IMR-90 (cell line): ENCODE data around the gene RYR3. TPM values are rescaled to one million over a fixed set of nuclear protein-coding genes. Genes with fewer than 3 reads are reported as not detected.

Experiments
- ATAC-seq: fragments of 200-7000 bp; cut with Tn5 transposase; 2 replicates; pipeline ENCODE4 v1.9.1; 2020; ENCODE audit warnings: low read depth, mild to moderate bottlenecking, moderate library complexity
- BruUV-seq: library from RNA; stranded (reverse); fragments of 400-500 nt; replicated peaks from 2 replicates; lab custom pipeline; 2021; lab: Mats Ljungman, UMichigan
- CTCF ChIA-PET: fragments of 300-600 bp; formaldehyde crosslinking; extraction: SDS; loops from one replicate; lab custom pipeline; 2021; ENCODE audit warnings: antibody characterized with exemption; lab: Yijun Ruan, JAX
- POLR2A ChIA-PET: fragments of 300-600 bp; sonication (Branson Sonifier 250); formaldehyde crosslinking; loops from one replicate; lab custom pipeline; 2022; ENCODE audit warnings: antibody characterized with exemption; ENCODE audit not compliant: unreplicated experiment; lab: Charles Lee
- DNase-seq: peaks from one replicate; pipeline ENCODE4 v3.0.0; 2013
- H2AFZ ChIP-seq: replicated peaks from 2 replicates; pipeline ENCODE3; 2013; ENCODE audit warnings: low read length, mild to moderate bottlenecking; ENCODE audit not compliant: poor library complexity
- H2AK5ac ChIP-seq: 2 replicates; pipeline ENCODE4 v1.6.1; 2013; ENCODE audit warnings: low read depth, low read length, inconsistent platforms
- H2AK9ac ChIP-seq: replicated peaks from 2 replicates; pipeline ENCODE3; 2013; ENCODE audit warnings: mild to moderate bottlenecking, low read depth, low read length, moderate library complexity; ENCODE audit not compliant: poor library complexity
- H2BK120ac ChIP-seq: 2 replicates; pipeline ENCODE4 v1.6.1; 2013; ENCODE audit warnings: low read depth, low read length, inconsistent platforms
- H2BK15ac ChIP-seq: 3 replicates; pipeline ENCODE4 v1.6.1; 2013; ENCODE audit warnings: low read depth, low read length, inconsistent platforms
- H2BK20ac ChIP-seq: 2 replicates; pipeline ENCODE4 v1.6.1; 2013; ENCODE audit warnings: low read depth, mild to moderate bottlenecking, inconsistent platforms, low read length, moderate library complexity
- H2BK5ac ChIP-seq: 2 replicates; pipeline ENCODE4 v1.6.1; 2013; ENCODE audit warnings: mild to moderate bottlenecking, low read depth, low read length, inconsistent platforms; ENCODE audit not compliant: poor library complexity, severe bottlenecking
- H3K14ac ChIP-seq: replicated peaks from 2 replicates; pipeline ENCODE4 v1.6.1; 2013; ENCODE audit warnings: low read depth, low read length, inconsistent platforms
- H3K18ac ChIP-seq: 2 replicates; pipeline ENCODE4 v1.6.1; 2013; ENCODE audit warnings: low read depth, low read length, control low read depth
- H3K23ac ChIP-seq: 2 replicates; pipeline ENCODE4 v1.6.1; 2013; ENCODE audit warnings: low read depth, low read length, inconsistent platforms
- H3K27ac ChIP-seq: 2 replicates; pipeline ENCODE4 v1.5.1; 2013; ENCODE audit warnings: mild to moderate bottlenecking, control low read depth, low read length; ENCODE audit not compliant: insufficient read depth
- H3K27me3 ChIP-seq: 2 replicates; pipeline ENCODE4 v1.6.1; 2013; ENCODE audit warnings: low read length; ENCODE audit not compliant: control insufficient read depth, insufficient read depth
- H3K36me3 ChIP-seq: 2 replicates; pipeline ENCODE4 v1.6.1; 2013; ENCODE audit warnings: low read length, mixed read lengths; ENCODE audit not compliant: control insufficient read depth, insufficient read depth
- H3K4ac ChIP-seq: 2 replicates; pipeline ENCODE4 v1.6.1; 2013; ENCODE audit warnings: low read depth, low read length, inconsistent platforms
- H3K4me1 ChIP-seq: 2 replicates; pipeline ENCODE4 v1.6.1; 2013; ENCODE audit warnings: low read length, mixed read lengths; ENCODE audit not compliant: control insufficient read depth, insufficient read depth
- H3K4me2 ChIP-seq: 2 replicates; pipeline ENCODE4 v1.6.1; 2013; ENCODE audit warnings: low read depth, mild to moderate bottlenecking, control low read depth, low read length, moderate library complexity
- H3K4me3 ChIP-seq: 2 replicates; pipeline ENCODE4 v1.5.1; 2013; ENCODE audit warnings: low read depth, mild to moderate bottlenecking, control low read depth, low read length, moderate library complexity; ENCODE audit not compliant: insufficient read depth
- H3K56ac ChIP-seq: 2 replicates; pipeline ENCODE4 v1.6.1; 2013; ENCODE audit warnings: low read length, inconsistent platforms; ENCODE audit not compliant: insufficient read depth; ENCODE audit errors: extremely low read depth
- H3K79me1 ChIP-seq, 2 experiments: 2 replicates each; pipeline ENCODE4 v1.6.1; 2013; ENCODE audit warnings: low read length in 2 of 2, inconsistent platforms in 1 of 2, low read depth in 1 of 2
- H3K9ac ChIP-seq: 2 replicates; pipeline ENCODE4 v1.6.1; 2013; ENCODE audit warnings: low read depth, low read length, control low read depth
- H3K9me1 ChIP-seq: 2 replicates; pipeline ENCODE4 v1.6.1; 2013; ENCODE audit warnings: low read length, inconsistent platforms; ENCODE audit not compliant: insufficient read depth
- H3K9me3 ChIP-seq: 2 replicates; pipeline ENCODE4 v1.6.1; 2013; ENCODE audit warnings: low read length; ENCODE audit not compliant: control insufficient read depth, insufficient read depth
- H4K20me1 ChIP-seq: 2 replicates; pipeline ENCODE4 v1.6.1; 2013; ENCODE audit warnings: low read length, inconsistent platforms; ENCODE audit not compliant: insufficient read depth
- H4K5ac ChIP-seq: 2 replicates; pipeline ENCODE4 v1.6.1; 2013; ENCODE audit warnings: mild to moderate bottlenecking, low read depth, low read length, control low read depth
- H4K8ac ChIP-seq, 2 experiments: 2 replicates each; pipeline ENCODE4 v1.6.1; 2013; ENCODE audit warnings: low read depth in 2 of 2, low read length in 2 of 2, control low read depth in 1 of 2, inconsistent platforms in 1 of 2
- H4K91ac ChIP-seq: 2 replicates; pipeline ENCODE4 v1.6.1; 2013; ENCODE audit warnings: low read depth, low read length, inconsistent platforms; ENCODE audit not compliant: insufficient read depth
- FOS ChIP-seq: fragments of 150-350 bp; IDR thresholded peaks from 2 replicates; pipeline ENCODE4 v1.6.1; 2016; ENCODE audit warnings: low read depth, low read length
- WGBS, 2 experiments: methylation state at CpG; one replicate each; pipeline versions ENCODE4 v1.1.5 to v1.1.7; 2013; ENCODE audit warnings: missing lambda C conversion rate in 2 of 2; ENCODE audit not compliant: insufficient read length in 1 of 2; ENCODE audit errors: extremely low coverage in 2 of 2; 5-methylcytosine and 5-hydroxymethylcytosine counted together
- dilution Hi-C: fragments of 300-500 bp; cut with HindIII; formaldehyde crosslinking; loops from one replicate; pipeline ENCODE4 v1.14.3; 2018; ENCODE audit warnings: low sequenced_read_pairs; ENCODE audit not compliant: unreplicated experiment
- in situ Hi-C: fragments of 300-500 bp; cut with MboI; formaldehyde crosslinking; loops from 3 replicates; pipeline ENCODE4 v1.14.3; 2019; ENCODE audit warnings: low sequenced_read_pairs, inconsistent platforms, mixed read lengths
- intact Hi-C: fragments of 100-400 bp; cut with micrococcal nuclease; formaldehyde crosslinking; loops from 2 replicates; pipeline ENCODE4 v1.10.0; 2022
- polyA plus RNA-seq, 3 experiments: library from polyadenylated mRNA; depleted of rRNA; stranded (reverse); fragments of >200 nt; gene quantifications; 2 replicates each; pipeline ENCODE4 v1.2.3, GENCODE V29; 2012; ENCODE audit warnings: low replicate concordance in 1 of 3
- total RNA-seq: library from RNA; depleted of rRNA; stranded (reverse); fragments of >200 nt; gene quantifications from 2 replicates; pipeline ENCODE4 v1.2.3, GENCODE V29; 2012

RYR3 gene
- total and polyA plus RNA-seq, 2 of the 4 experiments (the other 2 are of a cell fraction): 0.18 TPM; not detected in 1

DNA sequence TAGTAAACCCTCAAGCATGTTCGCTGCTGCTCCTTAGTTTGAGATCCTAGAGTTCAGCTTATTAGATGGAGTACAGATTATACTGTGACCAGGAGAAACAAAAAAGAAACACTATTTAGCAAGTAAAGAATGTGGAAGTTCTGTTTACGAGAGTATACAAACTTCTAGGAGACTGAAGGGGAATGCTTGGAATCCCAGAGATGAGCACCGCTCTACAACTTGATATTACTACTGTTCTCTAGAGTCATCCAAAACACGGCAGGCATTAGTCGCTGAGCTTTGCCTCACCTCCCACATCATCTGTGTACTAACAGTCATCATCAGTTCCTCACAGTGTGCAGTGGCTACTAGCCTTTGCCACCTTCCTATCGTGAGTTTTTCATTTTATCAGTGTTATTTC is 536.1 kb downstream of the RYR3 start:
- CTCF ChIA-PET: interaction anchor here (0.6 kb wide), 1 partner anchor 222 kb away, joined by 3 read pairs; no protein-coding TSS in a partner anchor
- no TSS peak for BruUV-seq

More for the DNA sequence above, 536.1 kb downstream of the RYR3 start:
- no peak overlapping the region for H2AK5ac ChIP-seq
- no peak overlapping the region for H3K4me2 ChIP-seq
- no peaks in the 10 kb centered on the region for H4K20me1 ChIP-seq
- no peak overlapping the region for H2BK5ac ChIP-seq
- no peak overlapping the region for H3K18ac ChIP-seq
- no peak overlapping the region for H4K91ac ChIP-seq
- H3K9me1 ChIP-seq: no peaks in the 10 kb centered on the region
- H3K4ac ChIP-seq: no peak overlapping the region
- no peak overlapping the region for H3K56ac ChIP-seq
- H4K5ac ChIP-seq: no peak overlapping the region
- no peaks in the 10 kb centered on the region for H3K4me1 ChIP-seq
- peaks cover 5% of the 10 kb centered on the region for H3K27me3 ChIP-seq
- H3K9ac ChIP-seq: no peak overlapping the region
- H3K23ac ChIP-seq: no peak overlapping the region
- in situ Hi-C loops: no loop called here
- H2AFZ ChIP-seq: no peak overlapping the region
- dilution Hi-C loops: no loop called here
- TF ChIP-seq FOS: no peak
- H2BK15ac ChIP-seq: no peak overlapping the region
- H4K8ac ChIP-seq: no peak overlapping the region
- WGBS, 2 experiments: no CpG with 5 or more reads among the region's 6 CpGs
- no peaks in the 10 kb centered on the region for H3K36me3 ChIP-seq
- no peaks in the 10 kb centered on the region for H3K79me1 ChIP-seq
- intact Hi-C loops: no loop called here
- no peak overlapping the region for H3K4me3 ChIP-seq
- no peaks in the 10 kb centered on the region for H3K9me3 ChIP-seq
- no peak for DNase-seq
- H2BK20ac ChIP-seq: no peak overlapping the region
- POLR2A ChIA-PET: no interaction called here
- no peak overlapping the region for H3K27ac ChIP-seq
- H2AK9ac ChIP-seq: no peak overlapping the region
- ATAC-seq: peak; percentile 81
- H3K14ac ChIP-seq: no peak overlapping the region
- H2BK120ac ChIP-seq: no peak overlapping the region
